ENCODE measurements around the gene PGM5.

DNA sequence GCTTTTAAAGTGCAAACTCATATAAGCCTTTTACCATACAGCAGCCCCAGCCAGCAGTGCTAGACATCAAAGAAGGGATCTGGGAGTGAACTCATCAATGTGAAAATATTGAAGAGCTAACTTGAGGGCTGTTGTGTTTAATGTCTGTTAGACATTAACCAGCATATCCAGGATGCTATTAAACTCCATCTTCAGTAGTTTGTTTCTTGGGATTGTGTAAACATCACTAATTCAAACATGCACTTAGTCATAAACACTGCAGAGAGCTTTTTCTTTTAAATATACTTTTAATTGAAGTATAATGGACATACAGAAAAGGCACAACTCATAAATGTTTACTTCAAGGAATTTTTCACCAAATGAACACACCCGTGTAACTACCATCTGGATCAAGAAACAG is 102.5 kb downstream of the PGM5 start:
- TF ChIP-seq, protein P1, sequence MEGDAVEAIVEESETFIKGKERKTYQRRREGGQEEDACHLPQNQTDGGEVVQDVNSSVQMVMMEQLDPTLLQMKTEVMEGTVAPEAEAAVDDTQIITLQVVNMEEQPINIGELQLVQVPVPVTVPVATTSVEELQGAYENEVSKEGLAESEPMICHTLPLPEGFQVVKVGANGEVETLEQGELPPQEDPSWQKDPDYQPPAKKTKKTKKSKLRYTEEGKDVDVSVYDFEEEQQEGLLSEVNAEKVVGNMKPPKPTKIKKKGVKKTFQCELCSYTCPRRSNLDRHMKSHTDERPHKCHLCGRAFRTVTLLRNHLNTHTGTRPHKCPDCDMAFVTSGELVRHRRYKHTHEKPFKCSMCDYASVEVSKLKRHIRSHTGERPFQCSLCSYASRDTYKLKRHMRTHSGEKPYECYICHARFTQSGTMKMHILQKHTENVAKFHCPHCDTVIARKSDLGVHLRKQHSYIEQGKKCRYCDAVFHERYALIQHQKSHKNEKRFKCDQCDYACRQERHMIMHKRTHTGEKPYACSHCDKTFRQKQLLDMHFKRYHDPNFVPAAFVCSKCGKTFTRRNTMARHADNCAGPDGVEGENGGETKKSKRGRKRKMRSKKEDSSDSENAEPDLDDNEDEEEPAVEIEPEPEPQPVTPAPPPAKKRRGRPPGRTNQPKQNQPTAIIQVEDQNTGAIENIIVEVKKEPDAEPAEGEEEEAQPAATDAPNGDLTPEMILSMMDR (IDR thresholded peaks at IDR 0.05; ENCODE audit: low read depth, low read length), result no peak
- TF ChIP-seq EZH2phosphoT487 (IDR thresholded peaks at IDR 0.05; ENCODE audit: low read depth), result no peak

Measured in OCI-LY3 (cell line).